T-cell (primary cell): Measurements from ENCODE around the gene SPRED2. TPM values are rescaled to one million over a fixed set of nuclear protein-coding genes. Genes with fewer than 3 reads are reported as not detected.

Source experiments
- ATAC-seq, 4 experiments: fragments of 200-7000 bp in 3 of 4; fragments of 150-1000 bp in 1 of 4; cut with Tn5 transposase; replicated peaks in 1 of 4; 1 replicate in 3 of 4; 2 replicates in 1 of 4; pipeline ENCODE4 v1.10.0; 2021; ENCODE audit warnings: moderate library complexity in 3 of 4, mild to moderate bottlenecking in 2 of 4, moderate number of reproducible peaks in 1 of 4
- CTCF ChIA-PET, 2 donors: fragments of 300-600 bp; sonication (Branson Sonifier 250); formaldehyde crosslinking; loops; one replicate each; lab custom pipeline; 2022; ENCODE audit warnings: antibody characterized with exemption in 2 of 2; lab: Charles Lee
- POLR2A ChIA-PET, 2 donors: fragments of 300-600 bp; sonication (Branson Sonifier 250); formaldehyde crosslinking; loops; one replicate each; lab custom pipeline; 2022; ENCODE audit warnings: antibody characterized with exemption in 2 of 2; lab: Charles Lee
- DNase-seq, 35 experiments: peaks; one replicate each; pipeline versions ENCODE4 v3.0.0 to v3.0.0-alpha.2; 2013 to 2023
- H3K27ac ChIP-seq: one replicate; pipeline ENCODE4 v1.5.1; 2013; ENCODE audit warnings: low read length
- H3K27me3 ChIP-seq, 2 experiments: replicated peaks in 1 of 2; 1 replicate in 1 of 2; 2 replicates in 1 of 2; pipeline versions ENCODE4 v1.6.1 to v1.7.0; 2013; ENCODE audit warnings: low read length in 1 of 2, mixed read lengths in 1 of 2; ENCODE audit not compliant: control insufficient read depth in 2 of 2, insufficient read depth in 2 of 2; ENCODE audit errors: extremely low read depth in 1 of 2
- H3K36me3 ChIP-seq, 2 donors: 1 replicate in 1 of 2; 2 replicates in 1 of 2; pipeline versions ENCODE4 v1.6.1 to v1.7.0; 2013; ENCODE audit warnings: low read length in 1 of 2; ENCODE audit not compliant: control insufficient read depth in 2 of 2, insufficient read depth in 1 of 2; ENCODE audit errors: extremely low read depth in 1 of 2
- H3K4me1 ChIP-seq, 2 experiments: 1 replicate in 1 of 2; 2 replicates in 1 of 2; pipeline versions ENCODE4 v1.6.1 to v1.7.0; 2013; ENCODE audit warnings: low read length in 2 of 2, mixed read lengths in 1 of 2; ENCODE audit not compliant: insufficient read depth in 2 of 2, control insufficient read depth in 1 of 2; ENCODE audit errors: extremely low read depth in 1 of 2
- H3K4me3 ChIP-seq, 2 donors: 1 replicate in 1 of 2; 2 replicates in 1 of 2; pipeline versions ENCODE4 v1.5.1 to v1.7.0; 2013; ENCODE audit warnings: mild to moderate bottlenecking in 2 of 2, low read length in 1 of 2, moderate library complexity in 1 of 2; ENCODE audit not compliant: control insufficient read depth in 1 of 2; ENCODE audit errors: extremely low read depth in 1 of 2
- H3K9me3 ChIP-seq: 2 replicates; pipeline ENCODE4 v1.7.0; 2013
- H3K27ac Mint-ChIP-seq, 2 donors: one replicate each; pipeline ENCODE4 v1.8.0; 2020 to 2021; ENCODE audit warnings: mild to moderate bottlenecking in 2 of 2, mixed read lengths in 2 of 2
- H3K27me3 Mint-ChIP-seq, 2 donors: one replicate each; pipeline ENCODE4 v1.8.0; 2021 to 2022; ENCODE audit warnings: mixed read lengths in 2 of 2
- H3K36me3 Mint-ChIP-seq: one replicate; pipeline ENCODE4 v1.8.0; 2021; ENCODE audit warnings: mixed read lengths
- H3K4me1 Mint-ChIP-seq, 3 donors: one replicate each; pipeline ENCODE4 v1.8.0; 2020 to 2022; ENCODE audit warnings: mixed read lengths in 3 of 3, mild to moderate bottlenecking in 1 of 3
- H3K4me3 Mint-ChIP-seq, 3 donors: one replicate each; pipeline ENCODE4 v1.8.0; 2020 to 2022; ENCODE audit warnings: mild to moderate bottlenecking in 3 of 3, mixed read lengths in 3 of 3, moderate library complexity in 3 of 3
- H3K9me3 Mint-ChIP-seq, 3 donors: one replicate each; pipeline ENCODE4 v1.8.0; 2020 to 2022; ENCODE audit warnings: mixed read lengths in 3 of 3
- WGBS: methylation state at CpG from one replicate; pipeline ENCODE4 v1.1.5; 2013; ENCODE audit warnings: missing lambda C conversion rate; ENCODE audit not compliant: insufficient coverage; 5-methylcytosine and 5-hydroxymethylcytosine counted together
- total RNA-seq, 35 experiments: library from RNA in 6 of 35; stranded (reverse) in 6 of 35; fragments of 120-200 nt in 1 of 35; gene quantifications; one replicate each; pipeline versions ENCODE4 v1.2.1 to v1.2.4 and lab custom pipeline; 2013 to 2026

SPRED2 gene
- total RNA-seq, 5 donors from 2014 or later (not counting 1 experiment from before 2014, with no cell fraction given), result 0.73 to 3.2 (median 1.2) TPM

- ATAC-seq (no peak), DNase-seq (no peak)
- H3K9me3 ChIP-seq, result no peaks in the 10 kb centered on the region
- peaks cover 2% of the 10 kb centered on the region for H3K36me3 Mint-ChIP-seq
- ChIA-PET CTCF (no interaction called here), POLR2A (no interaction called here)
- H3K4me3 ChIP-seq, result no peak overlapping the region
- H3K4me1 ChIP-seq, result peaks cover 3 to 4% of the 10 kb centered on the region in 2 experiments
- peaks cover 8 to 17% (median 11%) of the 10 kb centered on the region in 3 donors for H3K4me1 Mint-ChIP-seq
- H3K36me3 ChIP-seq, result no peaks in the 10 kb centered on the region
- WGBS, result no CpG with 5 or more reads among the region's 3 CpGs
- H3K4me3 Mint-ChIP-seq, result no peak overlapping the region
- peaks cover 0 to 1% of the 10 kb centered on the region in 2 donors for H3K27me3 Mint-ChIP-seq
- H3K27ac ChIP-seq, result no peak overlapping the region
- H3K27ac Mint-ChIP-seq, result no peak overlapping the region
- no peaks in the 10 kb centered on the region for H3K27me3 ChIP-seq
- H3K9me3 Mint-ChIP-seq, result peaks cover 0 to 7% (median 0%) of the 10 kb centered on the region in 3 donors
Measured at GRCh38 chr2:65424391-65424790, 8.0 kb downstream of the SPRED2 start.

GRCh38 chr2:65421432-65421748 is 11.0 kb downstream of the SPRED2 start:
- no peak for ATAC-seq
- H3K4me3 ChIP-seq, result no peak overlapping the region
- no CpG with 5 or more reads among the region's 1 CpG for WGBS
- no peak overlapping the region for H3K4me3 Mint-ChIP-seq
- POLR2A ChIA-PET, result interaction anchor here in 1 of 2 donors (0.6 kb wide), 1 partner anchor 145 kb away, joined by 3 read pairs; no protein-coding TSS in a partner anchor
- H3K27me3 ChIP-seq, result no peaks in the 10 kb centered on the region
- H3K27ac Mint-ChIP-seq, result no peak overlapping the region
- H3K27ac ChIP-seq, result no peak overlapping the region
- H3K27me3 Mint-ChIP-seq, result no peaks in the 10 kb centered on the region
- H3K36me3 ChIP-seq, result no peaks in the 10 kb centered on the region
- peaks cover 21 to 35% (median 30%) of the 10 kb centered on the region in 3 donors for H3K4me1 Mint-ChIP-seq
- peaks cover 0 to 7% (median 0%) of the 10 kb centered on the region in 3 donors for H3K9me3 Mint-ChIP-seq
- H3K9me3 ChIP-seq, result no peaks in the 10 kb centered on the region
- no peak for DNase-seq
- peaks cover 7 to 10% of the 10 kb centered on the region in 2 experiments for H3K4me1 ChIP-seq
- peaks cover 2% of the 10 kb centered on the region for H3K36me3 Mint-ChIP-seq
- CTCF ChIA-PET, result interaction anchor here in 1 of 2 donors (0.7 kb wide), 1 partner anchor 114 kb away, joined by 3 read pairs; no protein-coding TSS in a partner anchor

- WGBS, result 37% methylated on average over 5 of the region's 6 CpGs
- no peaks in the 10 kb centered on the region for H3K9me3 ChIP-seq
- no peaks in the 10 kb centered on the region for H3K27me3 Mint-ChIP-seq
- peaks cover 8 to 12% of the 10 kb centered on the region in 2 experiments for H3K4me1 ChIP-seq
- peaks cover 0 to 7% (median 0%) of the 10 kb centered on the region in 3 donors for H3K9me3 Mint-ChIP-seq
- peak overlapping the region in 1 of 3 donors; percentile 15 for H3K4me3 Mint-ChIP-seq
- ATAC-seq (peak in 1 of 4 experiments; percentile 45), DNase-seq (peak in 2 of 35 experiments; percentile 7 to 18)
- H3K4me3 ChIP-seq, result no peak overlapping the region
- no peaks in the 10 kb centered on the region for H3K27me3 ChIP-seq
- no peaks in the 10 kb centered on the region for H3K36me3 ChIP-seq
- no peak overlapping the region for H3K27ac Mint-ChIP-seq
- H3K4me1 Mint-ChIP-seq, result peaks cover 21 to 35% (median 33%) of the 10 kb centered on the region in 3 donors
- H3K27ac ChIP-seq, result no peak overlapping the region
- CTCF ChIA-PET, result interaction anchor here in 1 of 2 donors (0.7 kb wide), 2 partner anchors 81 to 114 kb away, joined by 3 to 5 read pairs; no protein-coding TSS in a partner anchor
- H3K36me3 Mint-ChIP-seq, result peaks cover 2% of the 10 kb centered on the region
- POLR2A ChIA-PET, result interaction anchor here in 1 of 2 donors (0.6 kb wide), 1 partner anchor 145 kb away, joined by 3 read pairs; no protein-coding TSS in a partner anchor
Measured at GRCh38 chr2:65420712-65421431, 11.5 kb downstream of the SPRED2 start.

- H3K4me3 Mint-ChIP-seq, result no peak overlapping the region
- no peak overlapping the region for H3K27ac ChIP-seq
- peaks cover 21 to 35% (median 33%) of the 10 kb centered on the region in 3 donors for H3K4me1 Mint-ChIP-seq
- no peaks in the 10 kb centered on the region for H3K27me3 ChIP-seq
- no peaks in the 10 kb centered on the region for H3K9me3 ChIP-seq
- H3K36me3 Mint-ChIP-seq, result peaks cover 2% of the 10 kb centered on the region
- DNase-seq (no peak), ATAC-seq (no peak)
- peaks cover 0 to 7% (median 0%) of the 10 kb centered on the region in 3 donors for H3K9me3 Mint-ChIP-seq
- no peaks in the 10 kb centered on the region for H3K27me3 Mint-ChIP-seq
- ChIA-PET POLR2A (interaction anchor here in 1 of 2 donors (0.5 to 0.7 kb wide), 2 partner anchors 129 to 644 kb away, joined by 3 to 8 read pairs; no protein-coding TSS in a partner anchor), CTCF (no interaction called here)
- WGBS, result no CpG with 5 or more reads among the region's 3 CpGs
- H3K4me3 ChIP-seq, result no peak overlapping the region
- H3K36me3 ChIP-seq, result no peaks in the 10 kb centered on the region
- H3K27ac Mint-ChIP-seq, result no peak overlapping the region
- H3K4me1 ChIP-seq, result peaks cover 8 to 12% of the 10 kb centered on the region in 2 experiments
Measured at GRCh38 chr2:65417509-65418085, 14.8 kb downstream of the SPRED2 start.

- ChIA-PET CTCF (no interaction called here), POLR2A (interaction anchor here in 1 of 2 donors (0.7 kb wide), 1 partner anchor 643 kb away, joined by 3 read pairs; no protein-coding TSS in a partner anchor)
- DNase-seq (peak in 18 of 35 experiments; percentile 5 to 48 (median 18)), ATAC-seq (peak in 2 of 4 experiments; percentile 41 to 82)
- Mint-ChIP-seq H3K27me3 (no peaks in the 10 kb centered on the region), H3K4me1 (peaks cover 21 to 32% (median 31%) of the 10 kb centered on the region in 3 donors), H3K4me3 (no peak overlapping the region), H3K9me3 (peaks cover 0 to 7% (median 0%) of the 10 kb centered on the region in 3 donors), H3K36me3 (peaks cover under 1% of the 10 kb centered on the region), H3K27ac (no peak overlapping the region)
- H3K4me1 ChIP-seq, result peaks cover 8 to 12% of the 10 kb centered on the region in 2 experiments
- WGBS, result 38% methylated on average over 1 of the region's 3 CpGs
- peak overlapping the region in 1 of 2 donors; percentile 33 for H3K4me3 ChIP-seq
- no peaks in the 10 kb centered on the region for H3K36me3 ChIP-seq
- no peaks in the 10 kb centered on the region for H3K9me3 ChIP-seq
- H3K27me3 ChIP-seq, result no peaks in the 10 kb centered on the region
- H3K27ac ChIP-seq, result no peak overlapping the region
Measured at GRCh38 chr2:65416945-65417344, 15.5 kb downstream of the SPRED2 start.

GRCh38 chr2:65416321-65416720 is 16.1 kb downstream of the SPRED2 start:
- CTCF ChIA-PET, result no interaction called here
- Histone ChIP-seq H3K27me3 (no peaks in the 10 kb centered on the region), H3K27ac (no peak overlapping the region), H3K36me3 (no peaks in the 10 kb centered on the region), H3K9me3 (no peaks in the 10 kb centered on the region), H3K4me1 (peaks cover 8 to 11% of the 10 kb centered on the region in 2 experiments), H3K4me3 (no peak overlapping the region)
- Mint-ChIP-seq H3K4me1 (peaks cover 21 to 30% (median 29%) of the 10 kb centered on the region in 3 donors), H3K36me3 (no peaks in the 10 kb centered on the region), H3K9me3 (peaks cover 0 to 7% (median 0%) of the 10 kb centered on the region in 3 donors), H3K27ac (no peak overlapping the region), H3K27me3 (no peaks in the 10 kb centered on the region), H3K4me3 (no peak overlapping the region)
- no peak for DNase-seq
- ATAC-seq, result no peak
- POLR2A ChIA-PET, result interaction anchor here in 1 of 2 donors (0.7 kb wide), 1 partner anchor 50 kb away, joined by 5 read pairs; no protein-coding TSS in a partner anchor
- WGBS, result 60% methylated on average over 1 of the region's 3 CpGs
